K562 (cell line): Measurements from ENCODE around the gene TMEM95. TPM values are rescaled to one million over a fixed set of nuclear protein-coding genes. Genes with fewer than 3 reads are reported as not detected.
A peak's percentile ranks its signal among the peaks of the same experiment; 100 is the strongest.

Source experiments
- CBX8 ChIP-seq: fragments of 200-600 bp; sonication (generic); IDR thresholded peaks from 2 replicates; pipeline ENCODE4 v1.6.1; 2012; ENCODE audit warnings: borderline replicate concordance, mixed run types, low read depth, mild to moderate bottlenecking, moderate library complexity, mixed read lengths, low read length, control low read depth, inconsistent platforms; ENCODE audit not compliant: poor library complexity, severe bottlenecking; ENCODE audit errors: extremely low read depth
- CEBPB ChIP-seq: fragments of 450-650 bp; IDR thresholded peaks from 2 replicates; pipeline ENCODE4 v1.6.1; 2016; ENCODE audit warnings: missing genetic modification characterization, missing compliant biosample characterization
- DDX20 ChIP-seq: fragments of 450-650 bp; IDR thresholded peaks from 2 replicates; pipeline ENCODE4 v1.6.1; 2016; ENCODE audit warnings: missing genetic modification characterization, low read depth, mild to moderate bottlenecking, missing compliant biosample characterization, moderate library complexity
- GABPA ChIP-seq: fragments of 200-800 bp; sonication (Bioruptor generic); conservative IDR thresholded peaks from 2 replicates; pipeline ENCODE4 v1.6.1; 2016; ENCODE audit warnings: low read depth, missing genetic modification characterization, missing compliant biosample characterization
- GABPB1 ChIP-seq: sonication (generic); formaldehyde crosslinking; IDR thresholded peaks from 2 replicates; pipeline ENCODE4 v1.8.0; 2022; ENCODE audit warnings: mild to moderate bottlenecking, missing genetic modification reagents
- HIVEP1 ChIP-seq: fragments of 250-450 bp; sonication (Bioruptor Pico); IDR thresholded peaks from 2 replicates; pipeline ENCODE4 v1.4.0; 2020; ENCODE audit warnings: mild to moderate bottlenecking
- PCBP2 ChIP-seq: fragments of 200-400 bp; formaldehyde crosslinking; IDR thresholded peaks from 2 replicates; pipeline ENCODE4 v1.6.1; 2018; ENCODE audit warnings: low read length, low read depth, mild to moderate bottlenecking, moderate library complexity; ENCODE audit not compliant: poor library complexity, severe bottlenecking
- PURB ChIP-seq: sonication (generic); formaldehyde crosslinking; IDR thresholded peaks from 2 replicates; pipeline ENCODE4 v1.9.0; 2021; ENCODE audit warnings: low read depth, mild to moderate bottlenecking, missing genetic modification reagents
- TRIM24 ChIP-seq, 2 experiments: fragments of 450-650 bp; IDR thresholded peaks; 2 replicates each; pipeline ENCODE4 v1.6.1; 2016
- WHSC1 ChIP-seq: IDR thresholded peaks from one replicate; pipeline ENCODE4 v1.6.1; 2012; ENCODE audit warnings: low read length, control low read depth, inconsistent platforms
- ZBED1 ChIP-seq: IDR thresholded peaks from 2 replicates; pipeline ENCODE4 v1.6.1; 2014
- ZKSCAN8 ChIP-seq: fragments of 200-800 bp; sonication (Bioruptor generic); IDR thresholded peaks from 2 replicates; pipeline ENCODE4 v1.6.1; 2016; ENCODE audit warnings: missing genetic modification characterization, missing compliant biosample characterization
- ZNF224 ChIP-seq: sonication (generic); formaldehyde crosslinking; IDR thresholded peaks from 2 replicates; pipeline ENCODE4 v1.8.0; 2022; ENCODE audit warnings: mild to moderate bottlenecking, missing genetic modification reagents
- ZNF311 ChIP-seq: fragments of 250-450 bp; sonication (Bioruptor Pico); IDR thresholded peaks from 2 replicates; pipeline ENCODE4 v1.4.0; 2020; ENCODE audit warnings: mild to moderate bottlenecking, moderate library complexity
- polyA plus RNA-seq, 8 experiments: library from polyadenylated mRNA; depleted of rRNA in 4 of 8; stranded (reverse) in 5 of 8; unstranded in 3 of 8; fragments of >200 nt; fragmentation: Nextera tagmentation in 2 of 8; fragmentation: Illumina TruSeq in 1 of 8; extraction: Ambion mirVana in 2 of 8; extraction: Trizol in 1 of 8; gene quantifications; 2 replicates each; pipeline versions ENCODE4 v1.2.1 to v1.2.3, GENCODE V29; 2011 to 2014; ENCODE audit warnings: inconsistent platforms in 1 of 8, missing spikeins in 1 of 8
- total RNA-seq, 7 experiments: library from RNA; depleted of rRNA in 6 of 7; stranded (reverse); fragments of >200 nt in 6 of 7; fragmentation: Illumina TruSeq in 2 of 7; extraction: Trizol in 2 of 7; gene quantifications; 2 replicates each; pipeline versions ENCODE4 v1.2.1 to v1.2.3, GENCODE V29; 2011 to 2021; ENCODE audit warnings: low replicate concordance in 1 of 7
- TF ChIP-seq, protein P1 (sequence below): sonication (generic); formaldehyde crosslinking; IDR thresholded peaks from 2 replicates; pipeline ENCODE4 v1.4.0; 2020; ENCODE audit warnings: mild to moderate bottlenecking, missing genetic modification reagents
- TF ChIP-seq, protein P2 (sequence below): fragments of 250-450 bp; sonication (Bioruptor Pico); IDR thresholded peaks from 2 replicates; pipeline ENCODE4 v1.9.0; 2021; ENCODE audit warnings: mild to moderate bottlenecking, inconsistent platforms
- TF ChIP-seq, protein P3 (sequence below): sonication (generic); formaldehyde crosslinking; IDR thresholded peaks from 2 replicates; pipeline ENCODE4 v1.8.0; 2022; ENCODE audit warnings: mild to moderate bottlenecking, missing genetic modification reagents
- TF ChIP-seq, protein P4 (sequence below), 3 experiments: fragments of 200-800 bp in 1 of 3; fragments of 250-450 bp in 1 of 3; fragments of 450-650 bp in 1 of 3; sonication (Bioruptor Pico) in 1 of 3; sonication (Bioruptor generic) in 1 of 3; formaldehyde crosslinking in 1 of 3; IDR thresholded peaks; 2 replicates each; pipeline versions ENCODE4 v1.6.1 to v1.8.0; 2016 to 2022; ENCODE audit warnings: mild to moderate bottlenecking in 2 of 3, missing genetic modification characterization in 2 of 3, missing compliant biosample characterization in 1 of 3, moderate library complexity in 1 of 3

The TMEM95 gene
- total and polyA plus RNA-seq, 9 of the 15 experiments (the other 6 are each of a cell fraction or from before 2014, with no cell fraction given) = not detected

DNA sequence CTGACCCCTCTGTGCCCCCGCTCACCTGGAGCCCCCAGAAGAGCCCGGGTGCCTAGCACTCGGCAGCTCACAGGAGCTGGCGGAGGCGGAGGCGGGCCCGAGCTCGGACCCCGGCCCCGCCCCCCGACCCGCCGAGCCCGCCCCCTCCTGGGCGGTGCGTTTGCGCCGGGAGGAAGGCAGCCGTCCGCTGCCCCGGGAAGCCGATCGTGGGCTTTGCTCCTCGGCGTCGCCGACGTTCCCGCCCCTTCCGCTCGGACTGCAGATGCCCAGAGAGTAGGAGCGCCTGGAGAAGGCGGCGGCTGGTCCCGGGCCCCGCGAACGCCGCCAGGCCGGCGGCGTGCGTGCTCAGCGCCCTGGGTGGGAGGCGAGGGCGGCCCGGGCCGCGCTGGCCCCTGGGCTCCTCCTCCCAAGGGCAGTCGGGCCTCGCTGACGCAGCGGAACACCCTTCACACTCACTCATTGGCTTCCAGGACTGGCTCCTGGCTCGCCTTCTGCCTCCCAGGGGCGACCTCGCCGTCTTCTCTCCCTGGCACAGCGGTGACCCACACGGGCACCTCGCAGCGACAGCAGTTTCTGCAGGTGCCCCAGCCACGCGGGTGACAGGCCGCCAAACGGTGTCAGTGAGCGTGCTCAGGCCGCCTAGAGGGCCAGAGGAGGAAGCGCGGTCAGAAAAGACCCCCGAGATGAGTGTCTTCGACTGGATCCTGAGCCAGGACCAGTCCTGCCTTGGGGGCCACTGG is 39.7 kb downstream of the TMEM95 start, which contains the start of gene PLSCR3 (continued):
- TF ChIP-seq, protein P1, sequence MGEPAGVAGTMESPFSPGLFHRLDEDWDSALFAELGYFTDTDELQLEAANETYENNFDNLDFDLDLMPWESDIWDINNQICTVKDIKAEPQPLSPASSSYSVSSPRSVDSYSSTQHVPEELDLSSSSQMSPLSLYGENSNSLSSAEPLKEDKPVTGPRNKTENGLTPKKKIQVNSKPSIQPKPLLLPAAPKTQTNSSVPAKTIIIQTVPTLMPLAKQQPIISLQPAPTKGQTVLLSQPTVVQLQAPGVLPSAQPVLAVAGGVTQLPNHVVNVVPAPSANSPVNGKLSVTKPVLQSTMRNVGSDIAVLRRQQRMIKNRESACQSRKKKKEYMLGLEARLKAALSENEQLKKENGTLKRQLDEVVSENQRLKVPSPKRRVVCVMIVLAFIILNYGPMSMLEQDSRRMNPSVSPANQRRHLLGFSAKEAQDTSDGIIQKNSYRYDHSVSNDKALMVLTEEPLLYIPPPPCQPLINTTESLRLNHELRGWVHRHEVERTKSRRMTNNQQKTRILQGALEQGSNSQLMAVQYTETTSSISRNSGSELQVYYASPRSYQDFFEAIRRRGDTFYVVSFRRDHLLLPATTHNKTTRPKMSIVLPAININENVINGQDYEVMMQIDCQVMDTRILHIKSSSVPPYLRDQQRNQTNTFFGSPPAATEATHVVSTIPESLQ (CRISPR knock-in tag) = peak; percentile 68; the same call in 1 of the 2 replicates
- no peak for TF ChIP-seq ZNF311 (CRISPR knock-in tag)
- no peak for TF ChIP-seq TRIM24 (IDR thresholded peaks at IDR 0.05)
- peak; percentile 62 for TF ChIP-seq GABPA (tag)
- TF ChIP-seq GABPB1 (CRISPR knock-in tag) = peak; percentile 51; the same call in 1 of the 2 replicates
- TF ChIP-seq ZNF224 = no peak
- no peak for TF ChIP-seq ZBED1
- no peak for TF ChIP-seq DDX20 (tag)
- TF ChIP-seq WHSC1 = no peak
- TF ChIP-seq, protein P2, sequence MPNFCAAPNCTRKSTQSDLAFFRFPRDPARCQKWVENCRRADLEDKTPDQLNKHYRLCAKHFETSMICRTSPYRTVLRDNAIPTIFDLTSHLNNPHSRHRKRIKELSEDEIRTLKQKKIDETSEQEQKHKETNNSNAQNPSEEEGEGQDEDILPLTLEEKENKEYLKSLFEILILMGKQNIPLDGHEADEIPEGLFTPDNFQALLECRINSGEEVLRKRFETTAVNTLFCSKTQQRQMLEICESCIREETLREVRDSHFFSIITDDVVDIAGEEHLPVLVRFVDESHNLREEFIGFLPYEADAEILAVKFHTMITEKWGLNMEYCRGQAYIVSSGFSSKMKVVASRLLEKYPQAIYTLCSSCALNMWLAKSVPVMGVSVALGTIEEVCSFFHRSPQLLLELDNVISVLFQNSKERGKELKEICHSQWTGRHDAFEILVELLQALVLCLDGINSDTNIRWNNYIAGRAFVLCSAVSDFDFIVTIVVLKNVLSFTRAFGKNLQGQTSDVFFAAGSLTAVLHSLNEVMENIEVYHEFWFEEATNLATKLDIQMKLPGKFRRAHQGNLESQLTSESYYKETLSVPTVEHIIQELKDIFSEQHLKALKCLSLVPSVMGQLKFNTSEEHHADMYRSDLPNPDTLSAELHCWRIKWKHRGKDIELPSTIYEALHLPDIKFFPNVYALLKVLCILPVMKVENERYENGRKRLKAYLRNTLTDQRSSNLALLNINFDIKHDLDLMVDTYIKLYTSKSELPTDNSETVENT (CRISPR knock-in tag) = peak; percentile 40; the same call in 1 of the 2 replicates
- no peak for TF ChIP-seq CBX8
- no peak for TF ChIP-seq PCBP2
- no peak for TF ChIP-seq HIVEP1
- no peak for TF ChIP-seq ZKSCAN8 (CRISPR knock-in tag)
- TF ChIP-seq, protein P3, sequence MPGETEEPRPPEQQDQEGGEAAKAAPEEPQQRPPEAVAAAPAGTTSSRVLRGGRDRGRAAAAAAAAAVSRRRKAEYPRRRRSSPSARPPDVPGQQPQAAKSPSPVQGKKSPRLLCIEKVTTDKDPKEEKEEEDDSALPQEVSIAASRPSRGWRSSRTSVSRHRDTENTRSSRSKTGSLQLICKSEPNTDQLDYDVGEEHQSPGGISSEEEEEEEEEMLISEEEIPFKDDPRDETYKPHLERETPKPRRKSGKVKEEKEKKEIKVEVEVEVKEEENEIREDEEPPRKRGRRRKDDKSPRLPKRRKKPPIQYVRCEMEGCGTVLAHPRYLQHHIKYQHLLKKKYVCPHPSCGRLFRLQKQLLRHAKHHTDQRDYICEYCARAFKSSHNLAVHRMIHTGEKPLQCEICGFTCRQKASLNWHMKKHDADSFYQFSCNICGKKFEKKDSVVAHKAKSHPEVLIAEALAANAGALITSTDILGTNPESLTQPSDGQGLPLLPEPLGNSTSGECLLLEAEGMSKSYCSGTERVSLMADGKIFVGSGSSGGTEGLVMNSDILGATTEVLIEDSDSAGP (CRISPR knock-in tag) = no peak
- TF ChIP-seq PURB = no peak
- TF ChIP-seq, protein P4, sequence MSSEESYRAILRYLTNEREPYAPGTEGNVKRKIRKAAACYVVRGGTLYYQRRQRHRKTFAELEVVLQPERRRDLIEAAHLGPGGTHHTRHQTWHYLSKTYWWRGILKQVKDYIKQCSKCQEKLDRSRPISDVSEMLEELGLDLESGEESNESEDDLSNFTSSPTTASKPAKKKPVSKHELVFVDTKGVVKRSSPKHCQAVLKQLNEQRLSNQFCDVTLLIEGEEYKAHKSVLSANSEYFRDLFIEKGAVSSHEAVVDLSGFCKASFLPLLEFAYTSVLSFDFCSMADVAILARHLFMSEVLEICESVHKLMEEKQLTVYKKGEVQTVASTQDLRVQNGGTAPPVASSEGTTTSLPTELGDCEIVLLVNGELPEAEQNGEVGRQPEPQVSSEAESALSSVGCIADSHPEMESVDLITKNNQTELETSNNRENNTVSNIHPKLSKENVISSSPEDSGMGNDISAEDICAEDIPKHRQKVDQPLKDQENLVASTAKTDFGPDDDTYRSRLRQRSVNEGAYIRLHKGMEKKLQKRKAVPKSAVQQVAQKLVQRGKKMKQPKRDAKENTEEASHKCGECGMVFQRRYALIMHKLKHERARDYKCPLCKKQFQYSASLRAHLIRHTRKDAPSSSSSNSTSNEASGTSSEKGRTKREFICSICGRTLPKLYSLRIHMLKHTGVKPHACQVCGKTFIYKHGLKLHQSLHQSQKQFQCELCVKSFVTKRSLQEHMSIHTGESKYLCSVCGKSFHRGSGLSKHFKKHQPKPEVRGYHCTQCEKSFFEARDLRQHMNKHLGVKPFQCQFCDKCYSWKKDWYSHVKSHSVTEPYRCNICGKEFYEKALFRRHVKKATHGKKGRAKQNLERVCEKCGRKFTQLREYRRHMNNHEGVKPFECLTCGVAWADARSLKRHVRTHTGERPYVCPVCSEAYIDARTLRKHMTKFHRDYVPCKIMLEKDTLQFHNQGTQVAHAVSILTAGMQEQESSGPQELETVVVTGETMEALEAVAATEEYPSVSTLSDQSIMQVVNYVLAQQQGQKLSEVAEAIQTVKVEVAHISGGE (CRISPR knock-in tag; IDR thresholded peaks at IDR 0.05) = peak in 1 of 3 experiments; percentile 60; a peak in 1 of 6 replicates
- TF ChIP-seq CEBPB (tag) = no peak
